Measurements from ENCODE around the gene CEACAM16.

GRCh38 chr19:44658069-44658733 is 40.8 kb upstream of the CEACAM16 start:
- TF ChIP-seq POLR2A (IDR thresholded peaks at IDR 0.05) (no peak), CTCF (IDR thresholded peaks at IDR 0.05) (no peak)
